OCI-LY1 (cell line): Measurements from ENCODE around the gene NCAPH2.

ENCODE experiments used
- EZH2 ChIP-seq: fragments of 200-600 bp; sonication (generic), shearing (Covaris generic); IDR thresholded peaks from 2 replicates; pipeline ENCODE4 v1.8.0; 2017; ENCODE audit warnings: borderline replicate concordance, mixed run types, mild to moderate bottlenecking, antibody characterized with exemption, low read length, moderate library complexity, mixed read lengths
- TF ChIP-seq, protein P1 (sequence below): fragments of 200-600 bp; sonication (generic), shearing (Covaris generic); IDR thresholded peaks from 2 replicates; pipeline ENCODE4 v1.5.1; 2017; ENCODE audit warnings: mild to moderate bottlenecking, antibody characterized with exemption, low read length, moderate library complexity, mixed read lengths

DNA sequence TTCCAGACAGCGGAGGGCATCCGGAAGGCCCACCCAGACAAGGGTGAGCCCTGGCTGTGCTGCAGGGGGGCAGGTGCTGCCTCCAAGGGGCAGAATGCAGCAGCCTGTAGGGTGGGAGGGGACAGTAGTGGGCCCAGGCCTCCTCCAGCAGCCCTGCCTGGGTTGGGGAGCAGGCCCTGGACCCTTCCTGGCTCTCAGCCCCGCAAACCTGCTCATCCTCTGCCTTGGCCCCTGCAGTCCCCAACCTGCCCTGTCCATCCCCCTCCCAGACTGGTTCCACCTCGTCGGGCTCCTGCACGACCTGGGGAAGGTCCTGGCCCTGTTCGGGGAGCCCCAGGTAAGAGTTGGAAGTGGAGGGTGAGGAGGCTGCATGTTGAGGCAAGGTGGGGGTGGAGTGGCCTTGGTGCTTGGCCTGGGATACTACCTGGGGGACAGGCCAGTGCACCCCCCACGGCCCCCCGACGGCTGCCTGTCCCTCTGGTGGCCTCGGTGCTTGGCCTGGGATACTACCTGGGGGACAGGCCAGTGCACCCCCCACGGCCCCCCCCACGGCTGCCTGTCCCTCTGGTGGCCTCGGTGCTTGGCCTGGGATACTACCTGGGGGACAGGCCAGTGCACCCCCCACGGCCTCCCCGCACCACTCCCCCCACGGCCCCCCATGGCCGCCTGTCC, 19.9 kb upstream of the NCAPH2 start:
- TF ChIP-seq, protein P1, sequence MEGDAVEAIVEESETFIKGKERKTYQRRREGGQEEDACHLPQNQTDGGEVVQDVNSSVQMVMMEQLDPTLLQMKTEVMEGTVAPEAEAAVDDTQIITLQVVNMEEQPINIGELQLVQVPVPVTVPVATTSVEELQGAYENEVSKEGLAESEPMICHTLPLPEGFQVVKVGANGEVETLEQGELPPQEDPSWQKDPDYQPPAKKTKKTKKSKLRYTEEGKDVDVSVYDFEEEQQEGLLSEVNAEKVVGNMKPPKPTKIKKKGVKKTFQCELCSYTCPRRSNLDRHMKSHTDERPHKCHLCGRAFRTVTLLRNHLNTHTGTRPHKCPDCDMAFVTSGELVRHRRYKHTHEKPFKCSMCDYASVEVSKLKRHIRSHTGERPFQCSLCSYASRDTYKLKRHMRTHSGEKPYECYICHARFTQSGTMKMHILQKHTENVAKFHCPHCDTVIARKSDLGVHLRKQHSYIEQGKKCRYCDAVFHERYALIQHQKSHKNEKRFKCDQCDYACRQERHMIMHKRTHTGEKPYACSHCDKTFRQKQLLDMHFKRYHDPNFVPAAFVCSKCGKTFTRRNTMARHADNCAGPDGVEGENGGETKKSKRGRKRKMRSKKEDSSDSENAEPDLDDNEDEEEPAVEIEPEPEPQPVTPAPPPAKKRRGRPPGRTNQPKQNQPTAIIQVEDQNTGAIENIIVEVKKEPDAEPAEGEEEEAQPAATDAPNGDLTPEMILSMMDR, result no peak
- TF ChIP-seq EZH2, result no peak
